WI38 (cell line): ENCODE results near the gene BRSK2.

Source experiments
- H3K4me3 ChIP-seq: 2 replicates; pipeline ENCODE4 v1.5.1; 2011; ENCODE audit warnings: low read depth, mild to moderate bottlenecking, control low read depth, low read length
- TF ChIP-seq, protein P1 (sequence below): IDR thresholded peaks from 2 replicates; pipeline ENCODE4 v1.5.1; 2012; ENCODE audit warnings: low read depth, mild to moderate bottlenecking, control low read depth, low read length

Gene BRSK2

GRCh38 chr11:1469911-1470680, 80.4 kb downstream of the BRSK2 start:
- H3K4me3 ChIP-seq: no peak overlapping the region
- TF ChIP-seq, protein P1, sequence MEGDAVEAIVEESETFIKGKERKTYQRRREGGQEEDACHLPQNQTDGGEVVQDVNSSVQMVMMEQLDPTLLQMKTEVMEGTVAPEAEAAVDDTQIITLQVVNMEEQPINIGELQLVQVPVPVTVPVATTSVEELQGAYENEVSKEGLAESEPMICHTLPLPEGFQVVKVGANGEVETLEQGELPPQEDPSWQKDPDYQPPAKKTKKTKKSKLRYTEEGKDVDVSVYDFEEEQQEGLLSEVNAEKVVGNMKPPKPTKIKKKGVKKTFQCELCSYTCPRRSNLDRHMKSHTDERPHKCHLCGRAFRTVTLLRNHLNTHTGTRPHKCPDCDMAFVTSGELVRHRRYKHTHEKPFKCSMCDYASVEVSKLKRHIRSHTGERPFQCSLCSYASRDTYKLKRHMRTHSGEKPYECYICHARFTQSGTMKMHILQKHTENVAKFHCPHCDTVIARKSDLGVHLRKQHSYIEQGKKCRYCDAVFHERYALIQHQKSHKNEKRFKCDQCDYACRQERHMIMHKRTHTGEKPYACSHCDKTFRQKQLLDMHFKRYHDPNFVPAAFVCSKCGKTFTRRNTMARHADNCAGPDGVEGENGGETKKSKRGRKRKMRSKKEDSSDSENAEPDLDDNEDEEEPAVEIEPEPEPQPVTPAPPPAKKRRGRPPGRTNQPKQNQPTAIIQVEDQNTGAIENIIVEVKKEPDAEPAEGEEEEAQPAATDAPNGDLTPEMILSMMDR: no peak

DNA sequence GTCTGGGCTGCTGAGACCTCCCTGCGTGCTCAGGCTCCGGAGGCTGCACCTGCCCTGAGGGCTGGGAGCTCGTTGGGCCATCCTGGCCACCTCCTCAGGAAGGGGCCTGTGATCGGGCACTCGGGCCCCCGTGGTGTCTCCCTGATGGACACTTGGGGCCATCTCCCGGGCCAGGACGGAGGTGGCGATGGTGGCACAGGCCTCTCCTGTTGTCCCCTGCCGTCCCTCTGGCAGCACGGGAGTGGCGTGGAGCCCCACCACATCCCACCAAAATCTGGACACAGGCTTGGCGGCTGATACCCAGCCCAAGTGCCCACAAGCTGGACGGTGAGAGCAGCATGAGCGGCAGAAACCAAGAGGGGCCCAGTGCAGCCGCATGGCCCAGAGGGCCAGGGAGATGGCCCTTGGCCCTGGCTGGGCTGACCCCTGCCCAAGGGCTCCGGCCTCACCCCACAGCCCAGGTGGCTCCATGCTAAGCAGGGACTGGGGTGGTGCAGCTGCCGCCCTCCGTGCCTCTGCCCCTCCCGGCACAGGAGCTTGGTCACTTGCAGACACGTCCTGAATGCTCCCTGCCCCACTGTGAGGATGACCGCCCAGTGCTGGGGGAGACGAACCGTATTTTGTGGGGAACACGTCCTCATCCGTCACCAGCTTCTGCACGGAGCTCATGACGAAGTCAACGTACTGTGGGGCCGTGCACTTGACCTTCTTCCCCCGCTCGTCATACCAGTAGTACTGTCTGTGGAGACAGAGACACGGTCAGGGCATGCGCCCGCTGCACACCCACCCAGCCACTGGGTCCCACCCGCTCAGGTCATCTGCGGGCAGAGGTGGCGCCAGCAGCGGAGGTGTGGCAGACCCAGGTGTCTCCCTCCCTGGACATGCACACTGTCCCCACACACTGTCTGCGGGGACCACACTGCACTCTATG, 81.2 kb downstream of the BRSK2 start:
- TF ChIP-seq, protein P1: no peak

GRCh38 chr11:1471736-1472135, 82.0 kb downstream of the BRSK2 start:
- H3K4me3 ChIP-seq: no peak overlapping the region
- TF ChIP-seq, protein P1: no peak

More for the DNA sequence above, 81.2 kb downstream of the BRSK2 start:
- no peak overlapping the region for H3K4me3 ChIP-seq

- TF ChIP-seq, protein P1: no peak
- H3K4me3 ChIP-seq: no peak overlapping the region
Observed at GRCh38 chr11:1472180-1473005, 82.7 kb downstream of the BRSK2 start.

DNA sequence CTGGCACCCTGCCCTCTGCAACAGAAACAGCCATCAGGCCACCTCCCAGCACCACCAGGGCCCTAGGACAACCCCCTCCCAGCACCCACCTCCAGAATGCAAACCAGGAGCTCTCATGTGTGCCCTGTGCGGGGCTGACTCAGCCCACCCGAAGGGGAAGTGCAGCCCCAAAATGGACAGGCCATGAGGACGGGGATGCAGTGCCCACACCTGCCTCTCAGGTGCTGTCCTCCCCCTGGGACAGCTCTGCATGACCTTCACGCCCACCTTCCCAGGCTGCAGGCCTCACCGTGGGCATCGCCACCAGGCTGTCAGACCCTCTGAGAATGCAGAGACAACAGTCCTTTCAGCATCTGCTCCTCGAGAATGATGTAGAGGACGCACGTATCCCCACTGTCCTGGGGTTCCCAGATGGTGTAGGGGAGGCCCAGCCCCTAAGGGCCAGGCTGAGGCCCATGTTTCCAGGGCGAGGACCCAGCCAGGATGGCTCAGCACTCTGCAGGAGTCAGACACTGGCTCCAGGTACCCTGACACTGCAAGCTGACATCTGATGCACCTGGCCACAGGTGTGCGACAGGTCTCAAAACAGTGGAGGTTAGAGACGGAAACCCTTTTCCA, 83.4 kb downstream of the BRSK2 start:
- no peak overlapping the region for H3K4me3 ChIP-seq
- TF ChIP-seq, protein P1: no peak

- no peak overlapping the region for H3K4me3 ChIP-seq
- TF ChIP-seq, protein P1: no peak
Observed at GRCh38 chr11:1473786-1474185, 84.1 kb downstream of the BRSK2 start.
